HepG2 (cell line): ENCODE measurements around the gene SHROOM1. TPM values are rescaled to one million over a fixed set of nuclear protein-coding genes. Genes with fewer than 3 reads are reported as not detected.

Experiments used
- ATAC-seq: fragments of 200-7000 bp; cut with Tn5 transposase; 3 replicates; pipeline ENCODE4 v1.9.1; 2020; ENCODE audit warnings: mild to moderate bottlenecking, moderate library complexity
- BruUV-seq: library from RNA; stranded (reverse); fragments of 400-500 nt; replicated peaks from 2 replicates; lab custom pipeline; 2021; lab: Mats Ljungman, UMichigan
- CTCF ChIA-PET: fragments of 300-600 bp; formaldehyde crosslinking; extraction: SDS; loops from one replicate; lab custom pipeline; 2021; ENCODE audit warnings: low total read pairs, inconsistent platforms, low intra/inter-chr PET ratio; lab: Yijun Ruan, JAX
- POLR2A ChIA-PET: fragments of 350-600 bp; sonication (Branson Sonifier 250); formaldehyde crosslinking; loops from one replicate; lab custom pipeline; 2020; ENCODE audit warnings: antibody characterized with exemption, inconsistent platforms; lab: Yijun Ruan, JAX
- DNase-seq: peaks from one replicate; pipeline ENCODE4 v3.0.0-alpha.2; 2015; ENCODE audit warnings: low spot score
- FAIRE-seq: peaks from 3 replicates; lab custom pipeline; 2011; peaks lifted over from hg19 to GRCh38; lab: Jason Lieb, UNC
- H2AFZ ChIP-seq: one replicate; pipeline ENCODE4 v1.6.1; 2011; ENCODE audit warnings: low read length, inconsistent platforms
- H3K27ac ChIP-seq: fragments of 300-600 bp; 3 replicates; pipeline ENCODE4 v1.8.0; 2011; ENCODE audit warnings: mixed run types, mild to moderate bottlenecking, mixed read lengths, low read length, inconsistent platforms; ENCODE audit not compliant: insufficient read depth; ENCODE audit errors: extremely low read length
- H3K27me3 ChIP-seq, 2 experiments: fragments of 200-600 bp in 1 of 2; 2 replicates in 1 of 2; 3 replicates in 1 of 2; pipeline versions ENCODE4 v1.6.0 to v1.8.0; 2011; ENCODE audit warnings: low read length in 2 of 2, mild to moderate bottlenecking in 2 of 2, moderate library complexity in 2 of 2, inconsistent platforms in 1 of 2; ENCODE audit not compliant: insufficient read depth in 2 of 2, control insufficient read depth in 1 of 2
- H3K36me3 ChIP-seq, 2 experiments: fragments of 200-600 bp in 1 of 2; replicated peaks in 1 of 2; 2 replicates in 1 of 2; 3 replicates in 1 of 2; pipeline versions ENCODE4 v1.5.1 to v1.8.0; 2011; ENCODE audit warnings: low read length in 2 of 2, inconsistent platforms in 1 of 2; ENCODE audit not compliant: insufficient read depth in 2 of 2, control insufficient read depth in 1 of 2
- H3K4me1 ChIP-seq: 2 replicates; pipeline ENCODE4 v1.5.1; 2012; ENCODE audit warnings: low read length, inconsistent platforms; ENCODE audit not compliant: insufficient read depth
- H3K4me2 ChIP-seq: 2 replicates; pipeline ENCODE4 v1.6.0; 2011; ENCODE audit warnings: low read depth, low read length, inconsistent platforms
- H3K4me3 ChIP-seq, 3 experiments: fragments of 200-600 bp in 1 of 3; sonication (generic), shearing (Covaris generic) in 1 of 3; replicated peaks in 1 of 3; 2 replicates each; pipeline ENCODE4 v1.5.1; 2011 to 2016; ENCODE audit warnings: low read length in 3 of 3, inconsistent platforms in 2 of 3, low read depth in 2 of 3, mild to moderate bottlenecking in 2 of 3, control low read depth in 1 of 3, mixed read lengths in 1 of 3; ENCODE audit not compliant: insufficient read depth in 1 of 3
- H3K79me2 ChIP-seq: one replicate; pipeline ENCODE4 v1.6.1; 2011; ENCODE audit warnings: low read length, inconsistent platforms; ENCODE audit not compliant: insufficient read depth
- H3K9ac ChIP-seq: 2 replicates; pipeline ENCODE4 v1.6.0; 2011; ENCODE audit warnings: mild to moderate bottlenecking, low read depth, low read length, inconsistent platforms; ENCODE audit not compliant: insufficient read depth
- H3K9me3 ChIP-seq: 2 replicates; pipeline ENCODE4 v1.5.1; 2012; ENCODE audit warnings: mild to moderate bottlenecking, low read length
- H4K20me1 ChIP-seq: 2 replicates; pipeline ENCODE4 v1.6.0; 2011; ENCODE audit warnings: inconsistent platforms, mild to moderate bottlenecking, low read length, moderate library complexity; ENCODE audit not compliant: insufficient read depth
- CBX2 ChIP-seq, 2 experiments: fragments of 200-600 bp in 1 of 2; sonication (generic); formaldehyde crosslinking in 1 of 2; IDR thresholded peaks; 2 replicates each; pipeline versions ENCODE4 v1.7.0 to v1.8.1; 2018 to 2022; ENCODE audit warnings: low read depth in 2 of 2, low read length in 1 of 2, mild to moderate bottlenecking in 1 of 2, missing genetic modification reagents in 1 of 2
- FOSL2 ChIP-seq: sonication (generic); formaldehyde crosslinking; IDR thresholded peaks from 2 replicates; pipeline ENCODE4 v1.4.0; 2020; ENCODE audit warnings: missing genetic modification reagents
- GFI1 ChIP-seq: sonication (generic); formaldehyde crosslinking; IDR thresholded peaks from 2 replicates; pipeline ENCODE4 v1.5.0; 2020; ENCODE audit warnings: missing genetic modification reagents, mild to moderate bottlenecking, borderline replicate concordance
- HDAC1 ChIP-seq: sonication (generic); formaldehyde crosslinking; IDR thresholded peaks from 2 replicates; pipeline ENCODE4 v1.5.1; 2020; ENCODE audit warnings: mild to moderate bottlenecking, missing genetic modification reagents
- ISX ChIP-seq: sonication (generic); formaldehyde crosslinking; conservative IDR thresholded peaks from 2 replicates; pipeline ENCODE4 v1.5.0; 2020; ENCODE audit warnings: missing genetic modification reagents
- KLF13 ChIP-seq: sonication (generic); formaldehyde crosslinking; IDR thresholded peaks from 2 replicates; pipeline ENCODE4 v1.4.0; 2020; ENCODE audit warnings: mild to moderate bottlenecking, missing genetic modification reagents
- MAX ChIP-seq: IDR thresholded peaks from 2 replicates; pipeline ENCODE4 v1.6.1; 2012; ENCODE audit warnings: inconsistent platforms
- NFYC ChIP-seq: IDR thresholded peaks from 2 replicates; pipeline ENCODE4 v1.6.1; 2016; ENCODE audit warnings: missing genetic modification reagents, missing compliant biosample characterization
- NR1H2 ChIP-seq: sonication (generic); formaldehyde crosslinking; IDR thresholded peaks from 2 replicates; pipeline ENCODE4 v1.8.1; 2022; ENCODE audit warnings: low read depth, missing genetic modification reagents, borderline replicate concordance
- RARA ChIP-seq: IDR thresholded peaks from 2 replicates; pipeline ENCODE4 v1.6.1; 2016; ENCODE audit warnings: missing genetic modification reagents, missing compliant biosample characterization
- SRSF4 ChIP-seq: fragments of 200-400 bp; formaldehyde crosslinking; IDR thresholded peaks from one replicate; pipeline ENCODE4 v1.6.1; 2018; ENCODE audit warnings: mild to moderate bottlenecking, low read depth, low read length, moderate library complexity; ENCODE audit not compliant: poor library complexity, severe bottlenecking
- TEAD3 ChIP-seq: optimal IDR thresholded peaks from 2 replicates; pipeline ENCODE3; 2016; ENCODE audit warnings: borderline replicate concordance
- ZFP36L1 ChIP-seq: sonication (generic); formaldehyde crosslinking; IDR thresholded peaks from 2 replicates; pipeline ENCODE4 v1.8.0; 2022; ENCODE audit warnings: mild to moderate bottlenecking, missing genetic modification reagents, moderate library complexity
- ZNF317 ChIP-seq: sonication (generic); formaldehyde crosslinking; IDR thresholded peaks from 2 replicates; pipeline ENCODE4 v1.5.0; 2020; ENCODE audit warnings: mild to moderate bottlenecking, missing genetic modification reagents
- ZNF501 ChIP-seq: sonication (generic); formaldehyde crosslinking; IDR thresholded peaks from 2 replicates; pipeline ENCODE4 v1.5.1; 2020; ENCODE audit warnings: mild to moderate bottlenecking, moderate library complexity, missing genetic modification reagents
- WGBS: methylation state at CpG from one replicate; pipeline ENCODE4 v1.1.6; 2017; ENCODE audit warnings: low lambda C conversion rate; 5-methylcytosine and 5-hydroxymethylcytosine counted together
- in situ Hi-C: cut with HindIII; loops from 2 replicates; pipeline ENCODE4 v1.10.0; 2017; ENCODE audit warnings: low pct_unique_long_range_greater_than_20kb; ENCODE audit not compliant: extremely low pct_ligation_motif_present
- intact Hi-C: fragments of 100-400 bp; cut with micrococcal nuclease; formaldehyde crosslinking; loops from one replicate; pipeline ENCODE4 v1.10.0; 2022; ENCODE audit not compliant: unreplicated experiment
- polyA plus RNA-seq, 8 experiments: library from polyadenylated mRNA; depleted of rRNA in 3 of 8; stranded (reverse) in 7 of 8; unstranded in 1 of 8; fragments of >200 nt; fragmentation: Illumina TruSeq in 4 of 8; extraction: Trizol in 4 of 8; gene quantifications; 2 replicates each; pipeline versions ENCODE4 v1.2.1 to v1.2.3, GENCODE V29; 2011 to 2016; ENCODE audit warnings: low read depth in 4 of 8, missing spikeins in 1 of 8, mixed read lengths in 1 of 8; ENCODE audit not compliant: insufficient read depth in 1 of 8
- total RNA-seq, 5 experiments: library from RNA; depleted of rRNA; stranded (reverse); fragments of >200 nt; fragmentation: Illumina TruSeq; extraction: Trizol; gene quantifications; 2 replicates each; pipeline ENCODE4 v1.2.3, GENCODE V29; 2016; ENCODE audit warnings: low read depth in 1 of 5
- TF ChIP-seq, protein P1 (sequence below): sonication (generic); formaldehyde crosslinking; conservative IDR thresholded peaks from 2 replicates; pipeline ENCODE4 v1.4.0; 2020; ENCODE audit warnings: missing genetic modification reagents
- TF ChIP-seq, protein P2 (sequence below): sonication (generic); formaldehyde crosslinking; IDR thresholded peaks from 2 replicates; pipeline ENCODE4 v1.4.0; 2020; ENCODE audit warnings: missing genetic modification reagents, borderline replicate concordance

SHROOM1 gene
- total and polyA plus RNA-seq, 2 of the 13 experiments (the other 11 are each of a cell fraction or from before 2014, with no cell fraction given), result 18.2 to 25.7 TPM

GRCh38 chr5:132841305-132841704 lies 10.9 kb upstream of the SHROOM1 start:
- no peak for FAIRE-seq
- POLR2A ChIA-PET, result interaction anchor here (1.0 to 3.4 kb wide), 6 partner anchors 8 to 42 kb away, joined by 3 to 51 read pairs (median 12); partner anchors contain the start of gene SHROOM1
- no peak for ATAC-seq
- H3K4me3 ChIP-seq, result no peak overlapping the region
- H3K79me2 ChIP-seq, result no peaks in the 10 kb centered on the region
- in situ Hi-C loops (no loop called here), intact Hi-C loops (no loop called here)
- H4K20me1 ChIP-seq, result no peaks in the 10 kb centered on the region
- H2AFZ ChIP-seq, result no peak overlapping the region
- peaks cover 76% of the 10 kb centered on the region for H3K4me1 ChIP-seq
- WGBS, result 80% methylated on average over 4 of the region's 4 CpGs
- no peak overlapping the region for H3K4me2 ChIP-seq
- no peaks in the 10 kb centered on the region for H3K27me3 ChIP-seq
- no peaks in the 10 kb centered on the region for H3K9me3 ChIP-seq
- peak overlapping the region; percentile 98 for H3K27ac ChIP-seq
- CTCF ChIA-PET, result no interaction called here
- no peaks in the 10 kb centered on the region for H3K36me3 ChIP-seq
- no peak overlapping the region for H3K9ac ChIP-seq
- TF ChIP-seq, protein P1, sequence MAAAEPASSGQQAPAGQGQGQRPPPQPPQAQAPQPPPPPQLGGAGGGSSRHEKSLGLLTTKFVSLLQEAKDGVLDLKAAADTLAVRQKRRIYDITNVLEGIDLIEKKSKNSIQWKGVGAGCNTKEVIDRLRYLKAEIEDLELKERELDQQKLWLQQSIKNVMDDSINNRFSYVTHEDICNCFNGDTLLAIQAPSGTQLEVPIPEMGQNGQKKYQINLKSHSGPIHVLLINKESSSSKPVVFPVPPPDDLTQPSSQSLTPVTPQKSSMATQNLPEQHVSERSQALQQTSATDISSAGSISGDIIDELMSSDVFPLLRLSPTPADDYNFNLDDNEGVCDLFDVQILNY (CRISPR knock-in tag), result no peak
- peak; percentile 48; the same call in 1 of the 2 replicates for TF ChIP-seq FOSL2 (CRISPR knock-in tag)
- no peak for TF ChIP-seq HDAC1 (CRISPR knock-in tag)
- peak; percentile 20; the same call in 1 of the 2 replicates for TF ChIP-seq ZNF501 (CRISPR knock-in tag)
- DNase-seq, result no peak
- BruUV-seq, result no TSS peak

DNA sequence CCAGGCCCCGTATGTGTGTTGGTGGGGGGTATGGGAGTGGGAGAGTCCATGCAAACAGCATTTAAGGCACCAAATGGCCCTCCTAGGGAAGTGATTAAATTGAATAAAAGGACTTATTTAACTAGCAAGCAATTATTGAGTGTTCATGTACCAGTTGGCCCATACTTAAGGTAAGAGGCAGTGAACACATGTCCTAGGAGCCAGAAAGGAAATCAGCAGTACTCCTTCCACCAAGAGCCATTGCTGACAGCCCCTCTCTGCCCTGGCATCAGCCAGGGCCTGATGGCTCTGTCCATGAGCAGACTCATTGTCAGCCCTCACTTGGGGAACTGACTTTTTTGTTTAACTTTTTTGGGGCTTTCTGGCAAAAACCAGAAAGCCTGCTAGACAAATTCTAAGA lies 10.4 kb upstream of the SHROOM1 start:
- H4K20me1 ChIP-seq, result no peaks in the 10 kb centered on the region
- WGBS, result 5% methylated on average over 1 of the region's 1 CpG
- POLR2A ChIA-PET, result interaction anchor here (1.0 to 4.8 kb wide), 8 partner anchors 9 to 42 kb away, joined by 3 to 51 read pairs (median 14); partner anchors contain the start of genes GDF9, SHROOM1 and UQCRQ
- CTCF ChIA-PET, result no interaction called here
- H3K4me1 ChIP-seq, result peaks cover 80% of the 10 kb centered on the region
- H3K36me3 ChIP-seq, result no peaks in the 10 kb centered on the region
- no TSS peak for BruUV-seq
- H3K27me3 ChIP-seq, result no peaks in the 10 kb centered on the region
- no peak for FAIRE-seq
- in situ Hi-C loops, result no loop called here
- intact Hi-C loops, result no loop called here
- no peak for ATAC-seq
- no peak for DNase-seq
- H3K4me2 ChIP-seq, result peak overlapping the region; percentile 92
- H3K27ac ChIP-seq, result peak overlapping the region; percentile 98
- no peaks in the 10 kb centered on the region for H3K9me3 ChIP-seq
- peak overlapping the region; percentile 88 for H3K9ac ChIP-seq
- no peak overlapping the region for H2AFZ ChIP-seq
- no peaks in the 10 kb centered on the region for H3K79me2 ChIP-seq
- 0 out of 6 replicates have a peak overlapping the region, but pooled peaks of 1 of the 3 experiments have one; percentile 68 for H3K4me3 ChIP-seq
- TF ChIP-seq, protein P2, sequence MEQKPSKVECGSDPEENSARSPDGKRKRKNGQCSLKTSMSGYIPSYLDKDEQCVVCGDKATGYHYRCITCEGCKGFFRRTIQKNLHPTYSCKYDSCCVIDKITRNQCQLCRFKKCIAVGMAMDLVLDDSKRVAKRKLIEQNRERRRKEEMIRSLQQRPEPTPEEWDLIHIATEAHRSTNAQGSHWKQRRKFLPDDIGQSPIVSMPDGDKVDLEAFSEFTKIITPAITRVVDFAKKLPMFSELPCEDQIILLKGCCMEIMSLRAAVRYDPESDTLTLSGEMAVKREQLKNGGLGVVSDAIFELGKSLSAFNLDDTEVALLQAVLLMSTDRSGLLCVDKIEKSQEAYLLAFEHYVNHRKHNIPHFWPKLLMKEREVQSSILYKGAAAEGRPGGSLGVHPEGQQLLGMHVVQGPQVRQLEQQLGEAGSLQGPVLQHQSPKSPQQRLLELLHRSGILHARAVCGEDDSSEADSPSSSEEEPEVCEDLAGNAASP (CRISPR knock-in tag), result no peak
- 0 out of 2 replicates have a peak, but pooled peaks have one; percentile 4 for TF ChIP-seq MAX
- TF ChIP-seq KLF13 (CRISPR knock-in tag), result no peak
- TF ChIP-seq ZFP36L1 (CRISPR knock-in tag), result 0 out of 2 replicates have a peak, but pooled peaks have one; percentile 11
- TF ChIP-seq SRSF4, result no peak
- TF ChIP-seq NFYC, result no peak
- TF ChIP-seq RARA (CRISPR knock-in tag), result peak; percentile 36; the same call in 1 of the 2 replicates
- TF ChIP-seq CBX2 (IDR thresholded peaks at IDR 0.05; ENCODE audit: low read depth, low read length), result no peak
- TF ChIP-seq CBX2 (CRISPR knock-in tag; IDR thresholded peaks at IDR 0.05; ENCODE audit: low read depth), result no peak
- no peak for TF ChIP-seq NR1H2 (CRISPR knock-in tag)
- TF ChIP-seq TEAD3 (CRISPR knock-in tag), result peak; percentile 28
- no peak for TF ChIP-seq GFI1 (CRISPR knock-in tag)
- 0 out of 2 replicates have a peak, but pooled peaks have one; percentile 37 for TF ChIP-seq ZNF317 (CRISPR knock-in tag)
- TF ChIP-seq ISX (CRISPR knock-in tag), result no peak
